ENCODE results near the gene NOTCH1.

Gene NOTCH1

GRCh38 chr9:136526625-136527066, 19.2 kb downstream of the NOTCH1 start:
- peak overlapping the region; percentile 39 for H3K27ac ChIP-seq (ENCODE audit: low read length)
- no peaks in the 10 kb centered on the region for H3K9me3 ChIP-seq (ENCODE audit: control insufficient read depth in 1 of 2, low read length in 2 of 2)
- peaks cover 0 to 19% of the 10 kb centered on the region in 2 donors for H3K36me3 ChIP-seq (ENCODE audit: control insufficient read depth in 1 of 2, insufficient read depth in 2 of 2, low read length in 2 of 2)
- H3K27me3 ChIP-seq (ENCODE audit: low read depth, low read length): no peaks in the 10 kb centered on the region
- H3K4me3 ChIP-seq (ENCODE audit: low read depth in 1 of 2, low read length in 2 of 2): no peak overlapping the region
- H3K4me1 ChIP-seq (ENCODE audit: control insufficient read depth in 1 of 2, insufficient read depth in 2 of 2, low read length in 2 of 2): peaks cover 0 to 69% of the 10 kb centered on the region in 2 donors

DNA sequence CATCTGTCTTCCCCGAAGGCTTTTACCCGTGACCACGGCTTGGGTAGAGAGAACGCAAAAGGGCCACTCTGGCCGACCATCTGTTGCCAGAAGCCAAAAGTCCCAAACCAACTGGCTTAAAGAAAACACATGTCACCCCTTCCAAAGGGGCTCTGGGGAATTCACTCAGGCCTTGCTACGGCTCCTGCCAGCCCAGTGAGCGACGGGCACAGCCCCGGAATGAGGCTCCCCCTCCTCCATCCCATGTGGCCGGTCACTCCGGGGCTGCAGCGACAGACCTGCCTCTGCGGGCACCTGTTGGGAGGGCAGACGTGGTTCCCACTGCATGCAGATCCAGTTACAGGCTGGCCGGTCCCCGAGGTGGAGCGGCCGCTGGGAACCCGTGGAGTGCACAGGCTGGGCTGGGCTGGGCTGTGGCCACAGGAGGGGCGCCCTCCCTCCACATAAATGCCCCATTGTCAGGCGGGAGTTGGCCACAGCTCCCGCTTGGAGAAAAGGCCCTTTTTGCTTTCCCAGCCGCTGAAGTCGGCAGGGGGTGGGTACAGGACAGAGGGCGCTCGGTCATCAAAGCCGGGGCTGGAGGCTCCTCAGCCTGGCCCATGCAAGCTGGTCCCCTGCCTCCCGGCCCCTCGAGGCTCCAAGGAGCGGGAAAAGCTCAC, 19.9 kb downstream of the NOTCH1 start:
- no peak overlapping the region for H3K27ac ChIP-seq (ENCODE audit: low read length)
- H3K36me3 ChIP-seq (ENCODE audit: control insufficient read depth in 1 of 2, insufficient read depth in 2 of 2, low read length in 2 of 2): peaks cover 0 to 26% of the 10 kb centered on the region in 2 donors
- H3K4me3 ChIP-seq (ENCODE audit: low read depth in 1 of 2, low read length in 2 of 2): no peak overlapping the region
- peaks cover 0 to 63% of the 10 kb centered on the region in 2 donors for H3K4me1 ChIP-seq (ENCODE audit: control insufficient read depth in 1 of 2, insufficient read depth in 2 of 2, low read length in 2 of 2)
- H3K27me3 ChIP-seq (ENCODE audit: low read depth, low read length): no peaks in the 10 kb centered on the region
- no peaks in the 10 kb centered on the region for H3K9me3 ChIP-seq (ENCODE audit: control insufficient read depth in 1 of 2, low read length in 2 of 2)

- Histone ChIP-seq H3K4me3 (ENCODE audit: low read depth in 1 of 2, low read length in 2 of 2) (no peak overlapping the region), H3K27ac (ENCODE audit: low read length) (no peak overlapping the region), H3K36me3 (ENCODE audit: control insufficient read depth in 1 of 2, insufficient read depth in 2 of 2, low read length in 2 of 2) (peaks cover 0 to 31% of the 10 kb centered on the region in 2 donors), H3K4me1 (ENCODE audit: control insufficient read depth in 1 of 2, insufficient read depth in 2 of 2, low read length in 2 of 2) (peaks cover 0 to 56% of the 10 kb centered on the region in 2 donors), H3K9me3 (ENCODE audit: control insufficient read depth in 1 of 2, low read length in 2 of 2) (no peaks in the 10 kb centered on the region), H3K27me3 (ENCODE audit: low read depth, low read length) (no peaks in the 10 kb centered on the region)
These were observed 20.6 kb downstream of the NOTCH1 start for GRCh38 chr9:136525207-136525606.

DNA sequence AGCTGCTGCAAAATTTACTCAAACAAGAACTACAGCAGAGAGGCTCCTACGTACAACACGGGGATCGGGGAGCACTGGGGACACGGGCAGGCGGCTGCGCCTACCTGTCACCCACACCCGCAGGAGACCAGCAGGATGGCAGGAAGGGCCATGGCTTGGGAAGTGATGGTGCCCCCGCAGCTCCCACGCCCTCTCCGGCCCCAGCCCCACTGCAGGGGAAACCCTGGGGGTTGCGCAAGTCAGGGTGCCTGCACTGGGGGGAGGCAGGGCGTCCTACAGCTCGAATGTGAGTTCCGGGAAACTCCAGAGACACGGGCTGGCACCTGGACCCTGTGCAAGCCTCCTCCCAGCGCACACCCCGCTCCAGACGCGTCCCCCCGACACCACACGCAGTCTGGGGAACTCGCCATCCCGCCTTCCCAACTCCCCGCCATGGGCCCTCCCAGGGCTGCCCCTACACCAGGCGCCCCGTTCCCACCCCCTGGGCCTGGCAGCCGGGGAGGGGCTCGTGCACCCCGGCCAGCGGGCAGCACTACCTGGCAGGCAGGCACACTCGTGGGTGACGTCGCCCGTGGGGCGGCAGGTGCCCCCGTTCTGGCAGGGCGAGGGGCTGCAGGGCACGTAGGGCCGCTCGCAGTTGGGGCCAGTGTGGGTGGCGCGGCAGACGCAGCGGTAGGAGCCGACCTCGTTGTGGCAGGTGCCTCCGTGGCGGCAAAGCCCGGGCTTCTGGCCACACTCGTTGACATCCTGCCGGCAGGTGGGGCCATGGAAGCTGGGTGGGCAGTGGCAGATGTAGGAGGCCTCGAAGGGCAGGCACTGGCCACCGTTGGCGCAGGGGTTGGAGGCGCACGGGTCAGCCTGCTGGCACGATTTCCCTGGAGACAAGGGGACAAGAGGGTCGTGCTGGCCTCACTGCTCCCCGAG, 23.3 kb downstream of the NOTCH1 start:
- no peaks in the 10 kb centered on the region for H3K9me3 ChIP-seq (ENCODE audit: control insufficient read depth in 1 of 2, low read length in 2 of 2)
- no peak overlapping the region for H3K4me3 ChIP-seq (ENCODE audit: low read depth in 1 of 2, low read length in 2 of 2)
- peaks cover 0 to 32% of the 10 kb centered on the region in 2 donors for H3K4me1 ChIP-seq (ENCODE audit: control insufficient read depth in 1 of 2, insufficient read depth in 2 of 2, low read length in 2 of 2)
- peaks cover 0 to 51% of the 10 kb centered on the region in 2 donors for H3K36me3 ChIP-seq (ENCODE audit: control insufficient read depth in 1 of 2, insufficient read depth in 2 of 2, low read length in 2 of 2)
- H3K27ac ChIP-seq (ENCODE audit: low read length): no peak overlapping the region
- H3K27me3 ChIP-seq (ENCODE audit: low read depth, low read length): no peaks in the 10 kb centered on the region

GRCh38 chr9:136521537-136521936, 24.3 kb downstream of the NOTCH1 start:
- peaks cover 0 to 21% of the 10 kb centered on the region in 2 donors for H3K4me1 ChIP-seq (ENCODE audit: control insufficient read depth in 1 of 2, insufficient read depth in 2 of 2, low read length in 2 of 2)
- H3K27me3 ChIP-seq (ENCODE audit: low read depth, low read length): no peaks in the 10 kb centered on the region
- no peaks in the 10 kb centered on the region for H3K9me3 ChIP-seq (ENCODE audit: control insufficient read depth in 1 of 2, low read length in 2 of 2)
- H3K36me3 ChIP-seq (ENCODE audit: control insufficient read depth in 1 of 2, insufficient read depth in 2 of 2, low read length in 2 of 2): peaks cover 0 to 61% of the 10 kb centered on the region in 2 donors
- H3K4me3 ChIP-seq (ENCODE audit: low read depth in 1 of 2, low read length in 2 of 2): no peak overlapping the region
- no peak overlapping the region for H3K27ac ChIP-seq (ENCODE audit: low read length)

GRCh38 chr9:136520053-136520540, 25.8 kb downstream of the NOTCH1 start:
- Histone ChIP-seq H3K27ac (ENCODE audit: low read length) (no peak overlapping the region), H3K36me3 (ENCODE audit: control insufficient read depth in 1 of 2, insufficient read depth in 2 of 2, low read length in 2 of 2) (peaks cover 4 to 76% of the 10 kb centered on the region in 2 donors)

DNA sequence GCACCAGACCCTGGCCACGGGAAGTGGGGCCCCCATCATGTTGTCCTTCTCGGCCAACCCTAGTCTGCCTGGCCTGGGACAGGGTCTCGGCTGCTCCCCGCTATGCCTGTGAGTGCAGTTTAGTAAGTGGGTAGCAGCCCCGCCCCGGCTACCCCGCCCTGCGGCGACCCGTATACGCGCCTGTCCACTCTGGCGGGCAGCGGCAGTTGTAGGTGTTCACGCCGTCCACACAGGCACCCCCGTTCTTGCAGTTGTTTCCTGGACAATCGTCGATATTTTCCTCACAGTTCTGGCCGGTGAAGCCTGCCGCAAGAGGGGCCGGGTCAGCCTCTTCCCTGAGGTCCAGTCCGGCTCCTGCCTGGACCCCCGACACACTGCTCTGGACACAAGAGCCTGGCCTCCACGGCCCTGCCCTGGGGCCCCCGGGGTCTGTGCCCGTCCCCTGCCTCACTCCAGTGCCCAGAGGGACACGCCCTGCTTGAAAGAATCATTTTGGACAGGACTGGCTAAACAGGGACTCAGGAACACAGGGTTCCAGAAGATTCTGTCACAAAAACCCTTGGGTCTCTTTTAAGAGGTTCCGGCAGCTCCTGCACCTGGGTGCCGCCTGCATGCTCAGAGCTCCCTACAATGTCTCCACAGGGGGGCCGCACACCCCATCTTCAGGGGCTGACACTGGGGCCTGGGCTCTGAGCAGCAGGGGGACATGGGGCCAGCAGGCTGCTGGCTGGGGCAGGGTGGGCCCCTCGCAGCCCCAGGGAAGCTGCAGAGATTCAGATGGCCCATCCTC, 26.4 kb downstream of the NOTCH1 start:
- Histone ChIP-seq H3K4me3 (ENCODE audit: low read depth in 1 of 2, low read length in 2 of 2) (no peak overlapping the region), H3K27me3 (ENCODE audit: low read depth, low read length) (no peaks in the 10 kb centered on the region), H3K9me3 (ENCODE audit: control insufficient read depth in 1 of 2, low read length in 2 of 2) (no peaks in the 10 kb centered on the region), H3K36me3 (ENCODE audit: control insufficient read depth in 1 of 2, insufficient read depth in 2 of 2, low read length in 2 of 2) (peaks cover 4 to 82% of the 10 kb centered on the region in 2 donors), H3K4me1 (ENCODE audit: control insufficient read depth in 1 of 2, insufficient read depth in 2 of 2, low read length in 2 of 2) (peaks cover 0 to 9% of the 10 kb centered on the region in 2 donors), H3K27ac (ENCODE audit: low read length) (no peak overlapping the region)

More at GRCh38 chr9:136520053-136520540, 25.8 kb downstream of the NOTCH1 start:
- Histone ChIP-seq H3K27me3 (ENCODE audit: low read depth, low read length) (no peaks in the 10 kb centered on the region), H3K4me3 (ENCODE audit: low read depth in 1 of 2, low read length in 2 of 2) (no peak overlapping the region), H3K4me1 (ENCODE audit: control insufficient read depth in 1 of 2, insufficient read depth in 2 of 2, low read length in 2 of 2) (peaks cover 0 to 12% of the 10 kb centered on the region in 2 donors), H3K9me3 (ENCODE audit: control insufficient read depth in 1 of 2, low read length in 2 of 2) (no peaks in the 10 kb centered on the region)

GRCh38 chr9:136518623-136519022, 27.2 kb downstream of the NOTCH1 start:
- no peaks in the 10 kb centered on the region for H3K27me3 ChIP-seq (ENCODE audit: low read depth, low read length)
- H3K27ac ChIP-seq (ENCODE audit: low read length): no peak overlapping the region
- H3K9me3 ChIP-seq (ENCODE audit: control insufficient read depth in 1 of 2, low read length in 2 of 2): no peaks in the 10 kb centered on the region
- peaks cover 4 to 88% of the 10 kb centered on the region in 2 donors for H3K36me3 ChIP-seq (ENCODE audit: control insufficient read depth in 1 of 2, insufficient read depth in 2 of 2, low read length in 2 of 2)
- H3K4me3 ChIP-seq (ENCODE audit: low read depth in 1 of 2, low read length in 2 of 2): no peak overlapping the region
- H3K4me1 ChIP-seq (ENCODE audit: control insufficient read depth in 1 of 2, insufficient read depth in 2 of 2, low read length in 2 of 2): peaks cover 0 to 5% of the 10 kb centered on the region in 2 donors

GRCh38 chr9:136517950-136518349, 27.9 kb downstream of the NOTCH1 start:
- H3K4me1 ChIP-seq (ENCODE audit: control insufficient read depth in 1 of 2, insufficient read depth in 2 of 2, low read length in 2 of 2): peaks cover 0 to 5% of the 10 kb centered on the region in 2 donors
- H3K9me3 ChIP-seq (ENCODE audit: control insufficient read depth in 1 of 2, low read length in 2 of 2): no peaks in the 10 kb centered on the region
- H3K27ac ChIP-seq (ENCODE audit: low read length): no peak overlapping the region
- H3K36me3 ChIP-seq (ENCODE audit: control insufficient read depth in 1 of 2, insufficient read depth in 2 of 2, low read length in 2 of 2): peaks cover 9 to 88% of the 10 kb centered on the region in 2 donors
- H3K27me3 ChIP-seq (ENCODE audit: low read depth, low read length): no peaks in the 10 kb centered on the region
- H3K4me3 ChIP-seq (ENCODE audit: low read depth in 1 of 2, low read length in 2 of 2): no peak overlapping the region

- Histone ChIP-seq H3K27me3 (ENCODE audit: low read depth, low read length) (no peaks in the 10 kb centered on the region), H3K9me3 (ENCODE audit: control insufficient read depth in 1 of 2, low read length in 2 of 2) (no peaks in the 10 kb centered on the region), H3K36me3 (ENCODE audit: control insufficient read depth in 1 of 2, insufficient read depth in 2 of 2, low read length in 2 of 2) (peaks cover 11 to 86% of the 10 kb centered on the region in 2 donors), H3K4me1 (ENCODE audit: control insufficient read depth in 1 of 2, insufficient read depth in 2 of 2, low read length in 2 of 2) (no peaks in the 10 kb centered on the region), H3K4me3 (ENCODE audit: low read depth in 1 of 2, low read length in 2 of 2) (no peak overlapping the region), H3K27ac (ENCODE audit: low read length) (no peak overlapping the region)
These were observed 28.7 kb downstream of the NOTCH1 start for GRCh38 chr9:136517012-136517743.
